OCI-LY7 (cell line): Measurements from ENCODE around the gene GRHL1. TPM values are rescaled to one million over a fixed set of nuclear protein-coding genes. Genes with fewer than 3 reads are reported as not detected.

Source experiments
- BruUV-seq: library from RNA; stranded (reverse); fragments of 400-500 nt; replicated peaks from 2 replicates; lab custom pipeline; 2021; lab: Mats Ljungman, UMichigan
- CTCF ChIA-PET: fragments of 300-600 bp; sonication (Branson Sonifier 250); formaldehyde crosslinking; loops from one replicate; lab custom pipeline; 2022; ENCODE audit warnings: antibody characterized with exemption; ENCODE audit not compliant: unreplicated experiment; lab: Charles Lee
- POLR2A ChIA-PET: fragments of 300-600 bp; sonication (Branson Sonifier 250); formaldehyde crosslinking; loops from one replicate; lab custom pipeline; 2022; ENCODE audit warnings: antibody characterized with exemption; lab: Charles Lee
- DNase-seq: peaks from one replicate; pipeline ENCODE4 v3.0.0-alpha.2; 2015; ENCODE audit warnings: low spot score
- H2AFZ ChIP-seq: fragments of 200-600 bp; sonication (generic), shearing (Covaris generic); 2 replicates; pipeline ENCODE4 v1.6.1; 2014; ENCODE audit warnings: mild to moderate bottlenecking, antibody characterized with exemption, low read length, moderate library complexity
- H3K27ac ChIP-seq: fragments of 200-600 bp; sonication (generic); 2 replicates; pipeline ENCODE4 v1.5.1; 2014; ENCODE audit warnings: mixed run types, low read depth, mild to moderate bottlenecking, moderate library complexity, low read length, inconsistent platforms; ENCODE audit not compliant: poor library complexity, severe bottlenecking
- H3K36me3 ChIP-seq: fragments of 200-600 bp; sonication (generic); 2 replicates; pipeline ENCODE4 v1.6.1; 2014; ENCODE audit warnings: mild to moderate bottlenecking, antibody characterized with exemption, low read length, moderate library complexity, mixed read lengths; ENCODE audit not compliant: insufficient read depth
- H3K4me1 ChIP-seq: fragments of 200-600 bp; sonication (generic); 2 replicates; pipeline ENCODE4 v1.5.1; 2014; ENCODE audit warnings: mild to moderate bottlenecking, low read length; ENCODE audit not compliant: insufficient read depth, poor library complexity, severe bottlenecking
- H3K4me2 ChIP-seq: fragments of 200-600 bp; sonication (generic); 2 replicates; pipeline ENCODE4 v1.6.1; 2014; ENCODE audit warnings: mild to moderate bottlenecking, low read length
- H3K4me3 ChIP-seq: fragments of 200-600 bp; sonication (generic); 2 replicates; pipeline ENCODE4 v1.5.1; 2014; ENCODE audit warnings: mild to moderate bottlenecking, low read depth, low read length; ENCODE audit not compliant: poor library complexity, severe bottlenecking
- H3K79me2 ChIP-seq: fragments of 200-600 bp; sonication (generic); 2 replicates; pipeline ENCODE4 v1.6.1; 2016; ENCODE audit warnings: low read depth, mild to moderate bottlenecking, low read length, moderate library complexity, mixed read lengths; ENCODE audit not compliant: insufficient read depth
- H3K9me2 ChIP-seq: fragments of 200-600 bp; sonication (generic); 2 replicates; pipeline ENCODE4 v1.6.1; 2016; ENCODE audit warnings: mild to moderate bottlenecking, low read length, mixed read lengths; ENCODE audit not compliant: insufficient read depth
- H3K9me3 ChIP-seq: fragments of 200-600 bp; sonication (generic); 2 replicates; pipeline ENCODE4 v1.6.1; 2014; ENCODE audit warnings: mild to moderate bottlenecking, mixed run types, low read length, mixed read lengths
- H4K20me1 ChIP-seq: fragments of 200-600 bp; sonication (generic); 2 replicates; pipeline ENCODE4 v1.6.1; 2014; ENCODE audit warnings: mild to moderate bottlenecking, antibody characterized with exemption, low read length, moderate library complexity, mixed read lengths; ENCODE audit not compliant: insufficient read depth
- CTCF ChIP-seq: fragments of 200-600 bp; sonication (generic); conservative IDR thresholded peaks from 2 replicates; pipeline ENCODE4 v1.5.1; 2014; ENCODE audit warnings: mild to moderate bottlenecking, antibody characterized with exemption, low read length, moderate library complexity, mixed read lengths
- EZH2phosphoT487 ChIP-seq: fragments of 200-600 bp; sonication (generic); IDR thresholded peaks from 2 replicates; pipeline ENCODE4 v1.6.1; 2018; ENCODE audit warnings: low read depth, borderline replicate concordance, mild to moderate bottlenecking, mixed run types, antibody characterized with exemption, low read length, moderate library complexity, mixed read lengths
- intact Hi-C: fragments of 100-400 bp; cut with micrococcal nuclease; formaldehyde crosslinking; loops from one replicate; pipeline ENCODE4 v1.10.0; 2022; ENCODE audit not compliant: unreplicated experiment
- total RNA-seq, 2 experiments: library from RNA; depleted of rRNA in 1 of 2; stranded (reverse); fragments of >200 nt in 1 of 2; shearing (Covaris generic) in 1 of 2; gene quantifications; 2 replicates each; pipeline ENCODE4 v1.2.3, GENCODE V29; 2014 to 2022

Gene GRHL1
- total RNA-seq, 2 experiments from 2014 or later = 0.19 to 2.5 TPM

- Histone ChIP-seq H3K27ac (no peak overlapping the region), H3K4me1 (no peaks in the 10 kb centered on the region), H3K36me3 (no peaks in the 10 kb centered on the region), H2AFZ (no peak overlapping the region), H3K9me3 (no peaks in the 10 kb centered on the region), H3K9me2 (no peaks in the 10 kb centered on the region), H4K20me1 (no peaks in the 10 kb centered on the region), H3K4me3 (no peak overlapping the region), H3K79me2 (no peaks in the 10 kb centered on the region), H3K4me2 (no peak overlapping the region)
- no peak for TF ChIP-seq EZH2phosphoT487
- TF ChIP-seq CTCF = no peak
- ChIA-PET CTCF (no interaction called here), POLR2A (interaction anchor here (0.6 kb wide), 1 partner anchor 13 kb away, joined by 4 read pairs; no protein-coding TSS in a partner anchor)
- no peak for DNase-seq
- no TSS peak for BruUV-seq
- intact Hi-C loops = no loop called here
These were observed 31.4 kb downstream of the GRHL1 start for GRCh38 chr2:9982891-9983290.

GRCh38 chr2:9983401-9984216 lies 32.1 kb downstream of the GRHL1 start:
- no peak overlapping the region for H2AFZ ChIP-seq
- intact Hi-C loops = loop anchor here (2.0 kb wide), 1 partner anchor 65 kb away; no protein-coding TSS in a partner anchor
- no peak for DNase-seq
- ChIA-PET CTCF (interaction anchor here (0.6 to 1.3 kb wide), 2 partner anchors 12 to 63 kb away, joined by 3 read pairs; no protein-coding TSS in a partner anchor), POLR2A (interaction anchor here (0.6 to 1.1 kb wide), 5 partner anchors 9 to 425 kb away, joined by 4 to 10 read pairs (median 4); no protein-coding TSS in a partner anchor)
- no TSS peak for BruUV-seq
- H3K9me3 ChIP-seq = no peaks in the 10 kb centered on the region
- H3K9me2 ChIP-seq = no peaks in the 10 kb centered on the region
- no peaks in the 10 kb centered on the region for H3K4me1 ChIP-seq
- H3K4me3 ChIP-seq = no peak overlapping the region
- TF ChIP-seq EZH2phosphoT487 = no peak
- no peak for TF ChIP-seq CTCF
- no peaks in the 10 kb centered on the region for H3K36me3 ChIP-seq
- no peaks in the 10 kb centered on the region for H4K20me1 ChIP-seq
- no peak overlapping the region for H3K4me2 ChIP-seq
- no peak overlapping the region for H3K27ac ChIP-seq
- no peaks in the 10 kb centered on the region for H3K79me2 ChIP-seq
